GM12801 (cell line): Measurements from ENCODE around the gene RIBC2.

Experiments
- CTCF ChIP-seq: IDR thresholded peaks from one replicate; pipeline ENCODE4 v1.5.1; 2011; ENCODE audit warnings: control low read depth; ENCODE audit not compliant: insufficient read length; ENCODE audit errors: extremely low read depth

The RIBC2 gene

GRCh38 chr22:45448431-45448830, 34.9 kb downstream of the RIBC2 start:
- no peak for TF ChIP-seq CTCF

- no peak for TF ChIP-seq CTCF
Measured at GRCh38 chr22:45450101-45450785, 36.8 kb downstream of the RIBC2 start.

GRCh38 chr22:45450921-45451651, 37.6 kb downstream of the RIBC2 start:
- no peak for TF ChIP-seq CTCF

- no peak for TF ChIP-seq CTCF
Measured at GRCh38 chr22:45451972-45452371, 38.5 kb downstream of the RIBC2 start.

GRCh38 chr22:45452565-45453379, 39.3 kb downstream of the RIBC2 start:
- TF ChIP-seq CTCF, result no peak

- no peak for TF ChIP-seq CTCF
Measured at GRCh38 chr22:45453764-45454163, 40.3 kb downstream of the RIBC2 start.

GRCh38 chr22:45454275-45454674, 40.8 kb downstream of the RIBC2 start:
- no peak for TF ChIP-seq CTCF
